Activated gamma-delta T cell (primary cell): ENCODE data around the gene DSP.

Experiments used
- DNase-seq: peaks from one replicate; lab custom pipeline; 2025; lab: John Stamatoyannopoulos, UW

DSP gene

GRCh38 chr6:7537565-7538174 is 3.8 kb upstream of the DSP start:
- DNase-seq = no peak

- no peak for DNase-seq
Observed at GRCh38 chr6:7538484-7538883, 3.0 kb upstream of the DSP start.

GRCh38 chr6:7540595-7540994 is 876 bp upstream of the DSP start:
- DNase-seq = no peak

GRCh38 chr6:7542065-7542873 is 798 bp downstream of the DSP start:
- no peak for DNase-seq

- DNase-seq = no peak
Observed at GRCh38 chr6:7542874-7543624, 1.6 kb downstream of the DSP start.

GRCh38 chr6:7543789-7544424 is 2.4 kb downstream of the DSP start:
- no peak for DNase-seq

- no peak for DNase-seq
Observed at GRCh38 chr6:7544597-7544996, 3.1 kb downstream of the DSP start.

- DNase-seq = no peak
Observed at GRCh38 chr6:7545316-7546019, 4.0 kb downstream of the DSP start.

GRCh38 chr6:7546020-7546369 is 4.5 kb downstream of the DSP start:
- no peak for DNase-seq

GRCh38 chr6:7546383-7546782 is 4.9 kb downstream of the DSP start:
- no peak for DNase-seq

- DNase-seq = no peak
Observed at GRCh38 chr6:7546896-7547295, 5.4 kb downstream of the DSP start.

- DNase-seq = no peak
Observed at GRCh38 chr6:7547315-7547714, 5.8 kb downstream of the DSP start.

- DNase-seq = no peak
Observed at GRCh38 chr6:7550433-7550801, 8.9 kb downstream of the DSP start.

- DNase-seq = no peak
Observed at GRCh38 chr6:7554533-7555275, 13.2 kb downstream of the DSP start.

GRCh38 chr6:7555671-7556070 is 14.2 kb downstream of the DSP start:
- no peak for DNase-seq

- DNase-seq = no peak
Observed at GRCh38 chr6:7556394-7557106, 15.1 kb downstream of the DSP start.

GRCh38 chr6:7557652-7558051 is 16.2 kb downstream of the DSP start:
- no peak for DNase-seq

GRCh38 chr6:7558781-7559180 is 17.3 kb downstream of the DSP start:
- no peak for DNase-seq

GRCh38 chr6:7559196-7559595 is 17.7 kb downstream of the DSP start:
- DNase-seq = no peak

- DNase-seq = no peak
Observed at GRCh38 chr6:7559651-7560385, 18.3 kb downstream of the DSP start.
